GM12878 (cell line): ENCODE data around the gene STEAP4. TPM values are rescaled to one million over a fixed set of nuclear protein-coding genes. Genes with fewer than 3 reads are reported as not detected.

Experiments
- ATAC-seq: fragments of 200-7000 bp; cut with Tn5 transposase; 3 replicates; pipeline ENCODE4 v1.9.1; 2020; ENCODE audit warnings: mild to moderate bottlenecking, moderate library complexity
- BruUV-seq: library from RNA; stranded (reverse); fragments of 400-500 nt; replicated peaks from 2 replicates; lab custom pipeline; 2021; lab: Mats Ljungman, UMichigan
- CTCF ChIA-PET: fragments of 300-600 bp; sonication (Branson Sonifier 250); formaldehyde crosslinking; extraction: SDS; loops from one replicate; lab custom pipeline; 2021; ENCODE audit warnings: inconsistent platforms; lab: Yijun Ruan, JAX
- POLR2A ChIA-PET: fragments of 350-600 bp; formaldehyde crosslinking; extraction: SDS; loops from one replicate; lab custom pipeline; 2021; ENCODE audit warnings: inconsistent platforms; lab: Charles Lee
- RAD21 ChIA-PET: fragments of 300-600 bp; sonication (Branson Sonifier 250); formaldehyde crosslinking; loops from one replicate; lab custom pipeline; 2023; ENCODE audit warnings: antibody characterized with exemption; ENCODE audit not compliant: unreplicated experiment; lab: Charles Lee
- SMC1A ChIA-PET: fragments of 300-600 bp; sonication (Branson Sonifier 250); formaldehyde crosslinking; loops from one replicate; lab custom pipeline; 2023; ENCODE audit not compliant: unreplicated experiment, uncharacterized antibody; lab: Charles Lee
- DNase-seq: peaks from one replicate; pipeline ENCODE4 v3.0.0-alpha.2; 2011; ENCODE audit warnings: low read depth, low spot score
- FAIRE-seq: peaks from 3 replicates; lab custom pipeline; 2011; peaks lifted over from hg19 to GRCh38; lab: Jason Lieb, UNC
- H2AFZ ChIP-seq: 2 replicates; pipeline ENCODE4 v1.6.0; 2011; ENCODE audit warnings: low read depth, low read length, control low read depth; ENCODE audit not compliant: control insufficient read depth
- H3K27ac ChIP-seq: 2 replicates; pipeline ENCODE4 v1.5.1; 2011; ENCODE audit warnings: control low read depth; ENCODE audit not compliant: control insufficient read depth, insufficient read depth
- H3K27me3 ChIP-seq, 2 experiments: replicated peaks in 1 of 2; 2 replicates each; pipeline versions ENCODE4 v1.6.0 to v1.6.1; 2011; ENCODE audit warnings: low read length in 1 of 2; ENCODE audit not compliant: control insufficient read depth in 2 of 2, insufficient read depth in 2 of 2
- H3K36me3 ChIP-seq, 2 experiments: 2 replicates each; pipeline ENCODE4 v1.5.1; 2011; ENCODE audit warnings: low read length in 1 of 2; ENCODE audit not compliant: control insufficient read depth in 2 of 2, insufficient read depth in 2 of 2
- H3K4me1 ChIP-seq: 2 replicates; pipeline ENCODE4 v1.6.1; 2011; ENCODE audit warnings: mild to moderate bottlenecking, low read length, moderate library complexity, mixed read lengths; ENCODE audit not compliant: control insufficient read depth, insufficient read depth
- H3K4me2 ChIP-seq: 2 replicates; pipeline ENCODE4 v1.6.0; 2011; ENCODE audit warnings: control low read depth; ENCODE audit not compliant: control insufficient read depth, insufficient read depth
- H3K4me3 ChIP-seq: fragments of 200-600 bp; sonication (generic); 2 replicates; pipeline ENCODE4 v1.5.1; 2016
- H3K79me2 ChIP-seq: 2 replicates; pipeline ENCODE4 v1.6.0; 2011; ENCODE audit warnings: low read length; ENCODE audit not compliant: control insufficient read depth, insufficient read depth
- H3K9ac ChIP-seq: 2 replicates; pipeline ENCODE4 v1.8.0; 2011; ENCODE audit warnings: low read length, control low read depth, mixed read lengths; ENCODE audit not compliant: control insufficient read depth, insufficient read depth
- H3K9me3 ChIP-seq: replicated peaks from 3 replicates; pipeline ENCODE4 v1.5.1; 2011; ENCODE audit warnings: mild to moderate bottlenecking, low read length; ENCODE audit not compliant: control insufficient read depth, insufficient read depth
- H4K20me1 ChIP-seq: 2 replicates; pipeline ENCODE4 v1.6.0; 2011; ENCODE audit not compliant: control insufficient read depth, insufficient read depth
- ESRRA ChIP-seq: IDR thresholded peaks from 2 replicates; pipeline ENCODE4 v1.6.1; 2012; ENCODE audit warnings: mild to moderate bottlenecking, low read length, improper control_type of control experiment
- FOXM1 ChIP-seq: IDR thresholded peaks from 2 replicates; pipeline ENCODE4 v1.6.1; 2012; ENCODE audit warnings: low read depth, mild to moderate bottlenecking, inconsistent platforms, low read length, moderate library complexity
- HDAC6 ChIP-seq: fragments of 200-600 bp; sonication (generic); IDR thresholded peaks from one replicate; pipeline ENCODE4 v1.8.0; 2017; ENCODE audit warnings: antibody characterized with exemption; ENCODE audit not compliant: unreplicated experiment
- IKZF1 ChIP-seq: fragments of 450-650 bp; conservative IDR thresholded peaks from 2 replicates; pipeline ENCODE4 v1.6.1; 2017; ENCODE audit warnings: antibody characterized with exemption, mild to moderate bottlenecking
- IKZF2 ChIP-seq, 2 experiments: fragments of 450-650 bp; IDR thresholded peaks; 2 replicates each; pipeline ENCODE4 v1.6.1; 2017; ENCODE audit warnings: mild to moderate bottlenecking in 2 of 2, moderate library complexity in 2 of 2
- KAT2A ChIP-seq: conservative IDR thresholded peaks from 2 replicates; pipeline ENCODE4 v1.6.1; 2011; ENCODE audit warnings: low read depth, low read length; ENCODE audit not compliant: control insufficient read depth
- MXI1 ChIP-seq: fragments of 150-350 bp; IDR thresholded peaks from 2 replicates; pipeline ENCODE4 v1.6.1; 2011; ENCODE audit warnings: low read depth, mild to moderate bottlenecking, inconsistent platforms, low read length, improper control_type of control experiment
- NR2C1 ChIP-seq: fragments of 450-650 bp; IDR thresholded peaks from 2 replicates; pipeline ENCODE4 v1.6.1; 2017; ENCODE audit warnings: antibody characterized with exemption, mild to moderate bottlenecking, moderate library complexity
- RAD21 ChIP-seq: IDR thresholded peaks from 2 replicates; pipeline ENCODE4 v1.6.1; 2011; ENCODE audit warnings: mild to moderate bottlenecking, low read depth, low read length, moderate library complexity; ENCODE audit not compliant: insufficient read depth
- TARDBP ChIP-seq: IDR thresholded peaks from 2 replicates; pipeline ENCODE4 v1.6.1; 2016; ENCODE audit warnings: borderline replicate concordance
- TCF12 ChIP-seq: IDR thresholded peaks from 2 replicates; pipeline ENCODE4 v1.6.1; 2011; ENCODE audit warnings: low read depth, mild to moderate bottlenecking, low read length
- WGBS: methylation state at CpG from one replicate; pipeline ENCODE4 v1.1.6; 2016; ENCODE audit warnings: low lambda C conversion rate; ENCODE audit not compliant: insufficient replicate concordance, insufficient coverage; ENCODE audit errors: missing lambda C conversion rate; 5-methylcytosine and 5-hydroxymethylcytosine counted together
- in situ Hi-C: fragments of 300-500 bp; cut with MboI; formaldehyde crosslinking; loops from 9 replicates; pipeline ENCODE4 v1.14.3; 2018; ENCODE audit warnings: mixed read lengths
- intact Hi-C: fragments of 100-400 bp; cut with micrococcal nuclease; formaldehyde crosslinking; loops from one replicate; pipeline ENCODE4 v1.14.2; 2022; ENCODE audit not compliant: unreplicated experiment
- polyA plus RNA-seq, 11 experiments: library from polyadenylated mRNA; depleted of rRNA in 4 of 11; unstranded in 6 of 11; stranded (reverse) in 5 of 11; fragments of >200 nt; fragmentation: Nextera tagmentation in 4 of 11; fragmentation: Illumina TruSeq in 1 of 11; extraction: Ambion mirVana in 4 of 11; extraction: Trizol in 1 of 11; gene quantifications; 1 replicate in 1 of 11; 2 replicates in 10 of 11; pipeline versions ENCODE4 v1.2.1 to v1.2.3, GENCODE V29; 2011 to 2016; ENCODE audit warnings: inconsistent platforms in 2 of 11, missing spikeins in 2 of 11, low read depth in 1 of 11
- total RNA-seq, 4 experiments: library from RNA; depleted of rRNA in 3 of 4; stranded (reverse); fragments of >200 nt in 3 of 4; fragmentation: Illumina TruSeq in 1 of 4; extraction: Trizol in 1 of 4; gene quantifications; 2 replicates each; pipeline versions ENCODE4 v1.2.1 to v1.2.3, GENCODE V29; 2013 to 2021
- TF ChIP-seq, protein P1 (sequence below): fragments of 450-650 bp; IDR thresholded peaks from 2 replicates; pipeline ENCODE4 v1.6.1; 2016; ENCODE audit warnings: mild to moderate bottlenecking, moderate library complexity, borderline replicate concordance
- TF ChIP-seq, protein P2 (sequence below): fragments of 450-650 bp; IDR thresholded peaks from 2 replicates; pipeline ENCODE4 v1.6.1; 2016; ENCODE audit warnings: mild to moderate bottlenecking
- TF ChIP-seq, protein P3 (sequence below): fragments of 450-650 bp; IDR thresholded peaks from 2 replicates; pipeline ENCODE4 v1.6.1; 2014; ENCODE audit warnings: mild to moderate bottlenecking
- TF ChIP-seq, protein P4 (sequence below): IDR thresholded peaks from 2 replicates; pipeline ENCODE4 v1.6.1; 2012; ENCODE audit warnings: mild to moderate bottlenecking, low read depth, low read length

STEAP4 gene
- total and polyA plus RNA-seq, 10 of the 15 experiments (the other 5 are each of a cell fraction or from before 2014, with no cell fraction given), result 0.13 TPM; not detected in 9

DNA sequence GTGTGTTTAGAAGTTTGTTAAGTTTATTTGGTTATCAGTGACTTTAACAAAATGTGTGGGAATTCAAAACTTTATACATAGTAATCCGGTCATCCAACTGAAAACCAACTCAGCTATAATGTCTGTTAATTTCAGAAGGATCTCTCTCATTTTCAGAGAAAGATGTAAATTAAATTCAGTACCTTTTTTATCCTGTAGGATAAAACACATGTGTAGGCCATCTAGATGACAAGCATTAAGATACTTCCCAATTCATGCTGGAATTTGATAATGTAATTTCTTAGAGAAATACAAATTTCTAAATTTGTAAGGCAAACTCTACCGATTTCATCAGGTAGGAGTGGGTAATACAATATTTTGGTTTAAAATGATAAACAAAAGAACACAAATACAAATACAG lies 43.4 kb upstream of the STEAP4 start:
- ChIA-PET CTCF (interaction anchor here (1.3 to 1.8 kb wide), 2 partner anchors 10 to 49 kb away, joined by 3 to 8 read pairs; no protein-coding TSS in a partner anchor), RAD21 (no interaction called here), POLR2A (no interaction called here), SMC1A (interaction anchor here (1.0 to 1.2 kb wide), 2 partner anchors 10 to 107 kb away, joined by 4 read pairs; no protein-coding TSS in a partner anchor)
- ATAC-seq (no peak), DNase-seq (no peak), FAIRE-seq (no peak)
- WGBS, result 55% methylated on average over 2 of the region's 2 CpGs
- no peaks in the 10 kb centered on the region; a peak in 1 of 4 replicates for H3K27me3 ChIP-seq
- in situ Hi-C loops (no loop called here), intact Hi-C loops (no loop called here)
- no peak overlapping the region for H3K4me2 ChIP-seq
- H3K4me1 ChIP-seq, result no peaks in the 10 kb centered on the region
- H2AFZ ChIP-seq, result no peak overlapping the region
- no peaks in the 10 kb centered on the region for H3K36me3 ChIP-seq
- no peaks in the 10 kb centered on the region for H3K79me2 ChIP-seq
- no peaks in the 10 kb centered on the region for H3K9me3 ChIP-seq
- no peak overlapping the region for H3K4me3 ChIP-seq
- H3K27ac ChIP-seq, result no peak overlapping the region
- no TSS peak for BruUV-seq
- H4K20me1 ChIP-seq, result no peaks in the 10 kb centered on the region
- H3K9ac ChIP-seq, result no peak overlapping the region
- TF ChIP-seq, protein P1, sequence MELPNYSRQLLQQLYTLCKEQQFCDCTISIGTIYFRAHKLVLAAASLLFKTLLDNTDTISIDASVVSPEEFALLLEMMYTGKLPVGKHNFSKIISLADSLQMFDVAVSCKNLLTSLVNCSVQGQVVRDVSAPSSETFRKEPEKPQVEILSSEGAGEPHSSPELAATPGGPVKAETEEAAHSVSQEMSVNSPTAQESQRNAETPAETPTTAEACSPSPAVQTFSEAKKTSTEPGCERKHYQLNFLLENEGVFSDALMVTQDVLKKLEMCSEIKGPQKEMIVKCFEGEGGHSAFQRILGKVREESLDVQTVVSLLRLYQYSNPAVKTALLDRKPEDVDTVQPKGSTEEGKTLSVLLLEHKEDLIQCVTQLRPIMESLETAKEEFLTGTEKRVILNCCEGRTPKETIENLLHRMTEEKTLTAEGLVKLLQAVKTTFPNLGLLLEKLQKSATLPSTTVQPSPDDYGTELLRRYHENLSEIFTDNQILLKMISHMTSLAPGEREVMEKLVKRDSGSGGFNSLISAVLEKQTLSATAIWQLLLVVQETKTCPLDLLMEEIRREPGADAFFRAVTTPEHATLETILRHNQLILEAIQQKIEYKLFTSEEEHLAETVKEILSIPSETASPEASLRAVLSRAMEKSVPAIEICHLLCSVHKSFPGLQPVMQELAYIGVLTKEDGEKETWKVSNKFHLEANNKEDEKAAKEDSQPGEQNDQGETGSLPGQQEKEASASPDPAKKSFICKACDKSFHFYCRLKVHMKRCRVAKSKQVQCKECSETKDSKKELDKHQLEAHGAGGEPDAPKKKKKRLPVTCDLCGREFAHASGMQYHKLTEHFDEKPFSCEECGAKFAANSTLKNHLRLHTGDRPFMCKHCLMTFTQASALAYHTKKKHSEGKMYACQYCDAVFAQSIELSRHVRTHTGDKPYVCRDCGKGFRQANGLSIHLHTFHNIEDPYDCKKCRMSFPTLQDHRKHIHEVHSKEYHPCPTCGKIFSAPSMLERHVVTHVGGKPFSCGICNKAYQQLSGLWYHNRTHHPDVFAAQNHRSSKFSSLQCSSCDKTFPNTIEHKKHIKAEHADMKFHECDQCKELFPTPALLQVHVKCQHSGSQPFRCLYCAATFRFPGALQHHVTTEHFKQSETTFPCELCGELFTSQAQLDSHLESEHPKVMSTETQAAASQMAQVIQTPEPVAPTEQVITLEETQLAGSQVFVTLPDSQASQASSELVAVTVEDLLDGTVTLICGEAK, result no peak
- no peak for TF ChIP-seq FOXM1
- TF ChIP-seq, protein P2, sequence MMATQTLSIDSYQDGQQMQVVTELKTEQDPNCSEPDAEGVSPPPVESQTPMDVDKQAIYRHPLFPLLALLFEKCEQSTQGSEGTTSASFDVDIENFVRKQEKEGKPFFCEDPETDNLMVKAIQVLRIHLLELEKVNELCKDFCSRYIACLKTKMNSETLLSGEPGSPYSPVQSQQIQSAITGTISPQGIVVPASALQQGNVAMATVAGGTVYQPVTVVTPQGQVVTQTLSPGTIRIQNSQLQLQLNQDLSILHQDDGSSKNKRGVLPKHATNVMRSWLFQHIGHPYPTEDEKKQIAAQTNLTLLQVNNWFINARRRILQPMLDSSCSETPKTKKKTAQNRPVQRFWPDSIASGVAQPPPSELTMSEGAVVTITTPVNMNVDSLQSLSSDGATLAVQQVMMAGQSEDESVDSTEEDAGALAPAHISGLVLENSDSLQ, result no peak
- no peak for TF ChIP-seq KAT2A
- TF ChIP-seq IKZF2 (IDR thresholded peaks at IDR 0.05), result no peak
- TF ChIP-seq TARDBP, result no peak
- TF ChIP-seq HDAC6, result no peak
- no peak for TF ChIP-seq RAD21
- TF ChIP-seq, protein P3, sequence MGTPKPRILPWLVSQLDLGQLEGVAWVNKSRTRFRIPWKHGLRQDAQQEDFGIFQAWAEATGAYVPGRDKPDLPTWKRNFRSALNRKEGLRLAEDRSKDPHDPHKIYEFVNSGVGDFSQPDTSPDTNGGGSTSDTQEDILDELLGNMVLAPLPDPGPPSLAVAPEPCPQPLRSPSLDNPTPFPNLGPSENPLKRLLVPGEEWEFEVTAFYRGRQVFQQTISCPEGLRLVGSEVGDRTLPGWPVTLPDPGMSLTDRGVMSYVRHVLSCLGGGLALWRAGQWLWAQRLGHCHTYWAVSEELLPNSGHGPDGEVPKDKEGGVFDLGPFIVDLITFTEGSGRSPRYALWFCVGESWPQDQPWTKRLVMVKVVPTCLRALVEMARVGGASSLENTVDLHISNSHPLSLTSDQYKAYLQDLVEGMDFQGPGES, result no peak
- no peak for TF ChIP-seq ESRRA
- TF ChIP-seq NR2C1, result no peak
- TF ChIP-seq MXI1, result no peak
- TF ChIP-seq, protein P4, sequence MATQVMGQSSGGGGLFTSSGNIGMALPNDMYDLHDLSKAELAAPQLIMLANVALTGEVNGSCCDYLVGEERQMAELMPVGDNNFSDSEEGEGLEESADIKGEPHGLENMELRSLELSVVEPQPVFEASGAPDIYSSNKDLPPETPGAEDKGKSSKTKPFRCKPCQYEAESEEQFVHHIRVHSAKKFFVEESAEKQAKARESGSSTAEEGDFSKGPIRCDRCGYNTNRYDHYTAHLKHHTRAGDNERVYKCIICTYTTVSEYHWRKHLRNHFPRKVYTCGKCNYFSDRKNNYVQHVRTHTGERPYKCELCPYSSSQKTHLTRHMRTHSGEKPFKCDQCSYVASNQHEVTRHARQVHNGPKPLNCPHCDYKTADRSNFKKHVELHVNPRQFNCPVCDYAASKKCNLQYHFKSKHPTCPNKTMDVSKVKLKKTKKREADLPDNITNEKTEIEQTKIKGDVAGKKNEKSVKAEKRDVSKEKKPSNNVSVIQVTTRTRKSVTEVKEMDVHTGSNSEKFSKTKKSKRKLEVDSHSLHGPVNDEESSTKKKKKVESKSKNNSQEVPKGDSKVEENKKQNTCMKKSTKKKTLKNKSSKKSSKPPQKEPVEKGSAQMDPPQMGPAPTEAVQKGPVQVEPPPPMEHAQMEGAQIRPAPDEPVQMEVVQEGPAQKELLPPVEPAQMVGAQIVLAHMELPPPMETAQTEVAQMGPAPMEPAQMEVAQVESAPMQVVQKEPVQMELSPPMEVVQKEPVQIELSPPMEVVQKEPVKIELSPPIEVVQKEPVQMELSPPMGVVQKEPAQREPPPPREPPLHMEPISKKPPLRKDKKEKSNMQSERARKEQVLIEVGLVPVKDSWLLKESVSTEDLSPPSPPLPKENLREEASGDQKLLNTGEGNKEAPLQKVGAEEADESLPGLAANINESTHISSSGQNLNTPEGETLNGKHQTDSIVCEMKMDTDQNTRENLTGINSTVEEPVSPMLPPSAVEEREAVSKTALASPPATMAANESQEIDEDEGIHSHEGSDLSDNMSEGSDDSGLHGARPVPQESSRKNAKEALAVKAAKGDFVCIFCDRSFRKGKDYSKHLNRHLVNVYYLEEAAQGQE, result no peak
- TF ChIP-seq TCF12, result no peak
- TF ChIP-seq IKZF1, result no peak
